ENCODE measurements around the gene DHX57.
"Not testable (repeated sequence)": the region's sequence is repeated elsewhere in the genome, so short reads cannot be mapped to it uniquely, and the experiment has no call there.

The DHX57 gene

DNA sequence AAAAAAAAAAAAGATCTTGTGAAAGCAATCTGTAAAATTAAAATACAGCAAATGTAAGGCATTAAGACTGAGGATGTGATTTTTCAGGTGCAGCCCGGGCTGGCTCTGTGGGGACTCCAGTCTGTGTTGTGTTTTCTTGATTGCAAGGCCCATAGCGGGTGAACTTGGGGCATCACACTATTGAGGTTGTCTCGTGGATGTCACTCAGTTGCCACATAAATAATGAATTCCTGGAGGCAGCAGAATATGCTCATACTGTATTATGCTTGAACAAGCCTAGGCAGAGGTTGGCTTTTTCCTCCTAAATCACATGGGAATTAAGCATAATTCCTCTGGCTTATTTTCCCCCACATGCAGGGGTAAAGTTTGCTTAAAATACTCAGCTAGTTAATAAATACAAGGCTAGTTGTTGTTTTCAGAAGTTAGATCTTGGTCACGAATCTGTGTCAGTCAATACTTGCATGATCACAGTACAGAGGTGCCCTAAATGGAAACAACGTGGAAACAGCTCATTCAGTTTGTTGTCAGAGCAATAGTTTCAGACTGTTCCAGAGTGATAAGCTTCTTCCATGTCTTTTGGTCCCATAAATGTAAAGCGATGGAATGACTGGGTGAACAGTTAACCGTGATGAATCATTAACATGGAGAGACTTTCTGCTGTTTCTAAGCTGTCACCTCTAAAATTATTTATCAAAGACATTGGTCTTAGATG is 81.3 kb downstream of the DHX57 start:
- DNase-seq (ENCODE audit: low read depth) = no peak

DNA sequence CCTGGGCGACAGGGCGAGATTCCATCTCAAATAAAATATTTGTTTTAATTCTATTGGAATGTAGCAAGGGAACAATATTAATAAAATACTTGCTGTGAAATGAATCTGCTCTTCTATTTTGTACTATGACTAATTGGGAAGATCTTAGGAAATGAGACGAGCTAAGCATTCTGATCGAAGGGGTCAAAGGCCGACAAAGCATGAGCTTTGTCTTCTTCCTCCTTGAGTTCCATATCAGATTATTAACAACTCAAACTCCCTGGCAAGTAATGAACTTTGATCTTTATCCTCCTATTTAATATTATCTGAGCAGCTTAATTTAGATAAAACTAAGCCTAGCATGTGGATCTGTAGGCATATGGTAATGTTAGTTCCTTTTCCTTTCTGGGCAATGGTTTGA is 82.2 kb downstream of the DHX57 start:
- no peak for DNase-seq (ENCODE audit: low read depth)

- no peak for DNase-seq (ENCODE audit: low read depth)
Observed at GRCh38 chr2:38792751-38793150, 83.0 kb downstream of the DHX57 start.

- not testable (repeated sequence) for DNase-seq (ENCODE audit: low read depth)
Observed at GRCh38 chr2:38792321-38792720, 83.4 kb downstream of the DHX57 start.

DNA sequence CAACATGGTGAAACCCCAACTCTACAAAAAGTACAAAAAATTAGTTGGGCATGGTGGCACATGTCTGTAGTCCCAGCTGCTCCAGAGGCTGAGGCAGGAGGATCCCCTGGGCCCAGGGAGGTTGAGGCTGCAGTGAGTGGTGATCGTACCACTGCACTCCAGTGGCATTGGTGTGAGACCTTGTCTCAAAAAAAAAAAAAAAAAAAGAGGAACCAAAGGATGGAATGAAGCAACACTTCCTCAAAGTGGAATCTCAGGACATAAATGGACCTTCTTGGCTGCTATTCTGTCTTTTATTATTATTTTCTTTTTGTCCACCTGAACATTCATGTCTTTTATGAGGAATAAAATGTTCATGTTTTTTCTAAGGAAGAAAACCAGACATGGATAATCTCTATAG is 84.0 kb downstream of the DHX57 start:
- no peak for DNase-seq (ENCODE audit: low read depth)

- no peak for DNase-seq (ENCODE audit: low read depth)
Observed at GRCh38 chr2:38789691-38790090, 86.0 kb downstream of the DHX57 start.

DNA sequence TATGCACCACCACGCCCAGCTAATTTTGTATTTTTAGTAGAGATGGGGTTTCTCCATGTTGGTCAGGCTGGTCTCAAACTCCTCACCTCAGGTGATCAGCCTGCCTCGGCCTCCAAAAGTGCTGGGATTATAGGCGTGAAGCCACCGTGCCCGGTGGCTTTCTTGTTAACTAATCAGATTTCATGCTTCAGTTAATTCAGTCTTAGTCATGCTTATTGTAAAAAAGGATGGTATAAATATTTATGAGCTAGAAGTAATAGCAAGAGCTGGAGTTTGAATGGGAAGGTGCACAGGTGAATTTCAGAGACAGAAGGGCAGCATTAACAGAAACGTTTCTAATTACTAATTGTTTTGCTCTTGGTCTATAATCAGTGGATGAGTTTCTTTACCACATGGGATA is 87.4 kb downstream of the DHX57 start:
- DNase-seq (ENCODE audit: low read depth) = no peak

DNA sequence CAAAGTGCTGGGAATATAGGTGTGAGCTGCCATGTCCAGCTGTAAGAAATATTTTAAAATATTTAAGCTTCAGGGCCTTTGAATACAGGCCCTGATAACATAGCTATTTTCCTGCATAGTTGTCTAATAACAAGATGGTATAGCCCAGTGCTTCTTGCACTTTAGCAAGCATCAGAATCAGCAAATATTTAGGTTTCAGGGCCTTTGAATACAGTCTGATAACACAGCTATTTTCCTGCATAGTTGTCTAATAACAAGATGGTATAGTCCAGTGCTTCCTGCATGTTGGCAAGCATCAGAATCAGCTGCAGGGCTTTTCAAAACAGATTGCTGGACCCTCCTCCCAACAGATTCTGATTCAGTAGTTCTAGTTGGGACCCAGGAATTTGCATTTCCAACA is 92.1 kb downstream of the DHX57 start:
- DNase-seq (ENCODE audit: low read depth) = no peak

- DNase-seq (ENCODE audit: low read depth) = no peak
Observed at GRCh38 chr2:38778687-38779082, 97.0 kb downstream of the DHX57 start.

DNA sequence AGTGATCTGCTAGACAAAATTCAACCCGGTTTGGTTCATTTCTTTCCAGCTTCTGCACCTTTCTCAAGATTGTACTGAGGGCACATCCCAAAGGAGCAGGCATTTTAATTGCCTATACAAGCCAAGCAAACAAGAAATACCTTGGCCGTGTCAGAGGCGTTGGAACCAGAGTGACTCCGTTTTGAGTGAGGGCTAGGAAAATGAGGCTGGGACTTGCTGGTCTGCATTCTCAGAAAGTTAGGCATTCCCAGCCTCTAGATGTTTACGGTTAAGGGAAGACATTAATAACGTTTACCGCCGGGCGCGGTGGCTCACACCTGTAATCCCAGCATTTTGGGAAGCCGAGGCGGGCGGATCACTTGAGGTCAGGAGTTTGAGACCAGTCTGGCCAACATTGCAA is 99.2 kb downstream of the DHX57 start:
- DNase-seq (ENCODE audit: low read depth) = no peak

GRCh38 chr2:38775921-38776225 is 99.9 kb downstream of the DHX57 start:
- DNase-seq (ENCODE audit: low read depth) = no peak

DNA sequence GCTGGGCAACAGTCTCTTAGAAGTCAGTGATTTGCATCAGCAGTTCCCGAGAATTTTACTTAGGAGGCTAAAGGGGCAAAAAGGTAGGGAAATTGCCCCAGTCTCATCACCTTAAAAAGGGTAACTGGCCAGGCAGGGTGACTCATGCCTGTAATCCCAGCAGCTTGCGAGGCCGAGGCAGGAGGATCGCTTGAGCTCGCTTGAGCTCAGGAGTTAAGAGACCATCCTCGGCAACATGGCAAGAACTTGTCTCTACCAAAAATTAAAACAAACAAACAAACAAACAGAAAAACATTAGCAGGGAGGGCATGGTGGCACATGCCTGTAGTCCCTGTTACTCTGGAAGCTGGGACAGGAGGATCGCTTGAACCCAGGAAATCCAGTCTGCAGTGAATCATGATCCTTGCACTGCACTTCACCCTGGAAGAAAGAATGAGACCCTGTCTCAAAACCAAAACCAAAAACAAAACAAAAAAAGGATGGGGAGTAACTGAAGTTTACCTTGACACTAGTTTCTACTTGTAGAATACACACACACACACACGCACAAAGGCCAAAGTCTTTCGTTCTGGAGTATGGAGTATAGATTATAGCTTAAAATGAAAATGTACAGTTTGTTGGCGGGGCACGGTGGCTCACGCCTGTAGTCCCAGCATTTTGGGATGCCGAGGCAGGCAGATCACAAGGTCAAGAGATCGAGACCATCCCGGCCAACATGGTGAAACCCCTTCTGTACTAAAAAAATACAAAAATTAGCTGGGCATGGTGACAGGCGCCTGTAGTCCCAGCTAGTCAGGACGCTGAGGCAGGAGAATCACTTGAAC is 100.4 kb downstream of the DHX57 start:
- DNase-seq (ENCODE audit: low read depth) = no peak

DNA sequence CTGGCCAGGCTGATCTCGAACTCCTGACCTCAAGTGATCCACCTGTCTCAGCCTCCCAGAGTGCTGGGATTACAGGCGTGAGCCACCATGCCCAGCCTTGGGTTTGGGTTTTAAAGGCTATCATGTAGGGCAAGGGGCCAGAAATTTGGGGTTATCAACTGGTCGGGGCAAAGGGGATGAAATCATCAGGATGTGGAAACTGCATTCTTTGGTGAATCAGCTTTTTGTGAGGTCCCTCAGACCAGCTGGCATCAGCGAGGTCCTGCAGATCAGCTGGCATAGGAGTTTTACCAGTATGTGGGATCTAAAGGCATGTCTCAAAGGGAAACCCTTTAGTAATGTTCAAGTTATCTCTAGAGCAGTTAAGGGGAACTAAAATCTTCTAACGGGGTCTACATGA is 104.1 kb downstream of the DHX57 start:
- no peak for DNase-seq (ENCODE audit: low read depth)

- DNase-seq (ENCODE audit: low read depth) = no peak
Observed at GRCh38 chr2:38765551-38765950, 110.2 kb downstream of the DHX57 start.

DNA sequence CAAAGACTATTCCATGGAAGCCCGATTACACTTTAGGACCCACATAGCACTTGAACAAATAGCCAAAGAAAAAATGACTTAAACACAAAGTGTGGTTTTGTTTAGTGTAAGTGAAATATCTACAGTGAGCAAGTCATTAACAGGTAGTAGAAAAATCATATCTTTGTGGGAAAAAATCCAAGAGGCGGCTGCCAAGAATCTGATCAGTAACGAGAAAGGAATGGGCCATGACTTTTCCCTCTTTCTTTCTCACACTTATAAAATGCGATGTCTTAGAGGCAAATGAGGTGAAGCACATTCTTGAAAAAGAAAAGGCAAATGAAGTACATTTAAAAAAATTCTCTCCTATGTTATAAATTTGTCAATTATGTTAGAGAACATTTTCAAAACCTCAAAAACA is 110.6 kb downstream of the DHX57 start:
- DNase-seq (ENCODE audit: low read depth) = no peak

- no peak for DNase-seq (ENCODE audit: low read depth)
Observed at GRCh38 chr2:38763728-38764127, 112.0 kb downstream of the DHX57 start.

DNA sequence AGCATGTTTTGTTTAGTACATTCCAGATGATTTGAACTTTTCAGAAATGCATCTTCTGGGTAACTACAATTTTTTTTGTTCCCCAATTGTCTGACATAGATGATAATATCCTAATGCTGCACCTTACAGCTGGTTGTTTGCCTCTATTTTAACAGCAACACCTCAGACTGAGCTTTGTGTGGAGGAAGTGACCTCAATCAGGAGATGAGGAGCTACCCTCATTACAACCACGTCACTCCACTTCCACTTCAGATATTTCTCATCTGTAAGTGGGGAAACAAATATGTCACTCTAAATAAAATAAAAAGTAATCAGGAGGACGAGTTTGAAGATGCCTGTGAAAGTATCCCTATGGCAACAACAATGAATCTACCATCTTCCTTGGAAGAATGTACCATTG is 112.5 kb downstream of the DHX57 start:
- no peak for DNase-seq (ENCODE audit: low read depth)

- DNase-seq (ENCODE audit: low read depth) = not testable (repeated sequence)
Observed at GRCh38 chr2:38755891-38756290, 119.8 kb downstream of the DHX57 start.

DNA sequence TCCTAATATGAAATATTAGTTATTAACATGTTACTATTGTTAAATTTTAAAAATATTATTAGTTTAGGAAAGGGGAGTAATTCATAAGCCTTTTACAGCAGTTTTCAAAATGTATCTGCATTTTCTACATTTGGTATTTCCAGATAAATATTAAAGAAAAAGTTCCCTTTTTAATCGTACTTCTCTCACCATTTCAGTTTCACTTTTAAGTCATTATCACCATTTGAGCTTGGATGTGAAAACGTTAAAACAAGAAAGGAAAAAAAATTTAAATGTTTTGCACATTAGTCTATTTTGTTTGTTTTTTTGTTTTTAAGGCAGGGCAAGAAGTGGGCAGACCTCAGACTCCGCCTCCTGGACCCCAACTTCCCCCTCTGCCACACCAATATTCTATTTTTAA is 121.2 kb downstream of the DHX57 start:
- no peak for DNase-seq (ENCODE audit: low read depth)

GRCh38 chr2:38754049-38754448 is 121.7 kb downstream of the DHX57 start:
- DNase-seq (ENCODE audit: low read depth) = no peak

GRCh38 chr2:38751596-38752410 is 123.9 kb downstream of the DHX57 start:
- DNase-seq (ENCODE audit: low read depth) = no peak

DNA sequence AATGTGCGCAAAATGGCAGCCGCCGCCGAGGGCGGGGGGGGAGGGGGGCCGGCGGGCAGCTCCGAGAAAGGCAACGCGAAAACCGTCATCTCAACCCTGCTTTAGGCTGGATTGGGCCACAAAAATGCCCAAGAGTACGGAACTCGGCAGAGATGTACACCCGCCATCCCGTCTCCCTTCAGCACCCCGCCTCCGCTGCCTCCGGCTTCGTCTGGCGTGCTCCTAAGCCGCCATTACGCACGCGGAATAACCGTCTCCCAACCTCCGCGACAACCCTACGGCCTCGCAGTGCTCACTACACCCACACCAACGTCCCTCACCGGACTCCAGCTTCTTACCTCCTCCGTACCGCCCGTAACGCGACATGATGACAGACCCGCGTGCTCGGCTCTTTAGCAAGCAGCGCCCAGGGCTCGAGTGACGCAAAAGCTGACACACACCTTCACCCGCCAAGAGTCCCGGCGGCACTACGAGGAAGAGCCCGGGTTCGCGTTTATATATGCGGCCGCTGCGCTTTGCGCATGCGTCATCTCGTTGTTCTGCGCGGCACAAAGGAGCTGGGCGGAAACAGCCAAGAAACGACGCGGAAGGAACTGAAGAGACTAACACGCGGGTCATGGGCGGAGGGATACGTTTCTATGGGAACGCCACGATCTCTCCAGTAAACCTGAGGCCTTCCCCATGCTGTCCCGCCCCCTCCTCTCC is 124.7 kb downstream of the DHX57 start, which contains the start of gene SRSF7:
TSS of gene SRSF7 (minus strand) at position 471 of the 705 bp plus-strand sequence. CDS start at position 366, 105 bp downstream.
- DNase-seq (ENCODE audit: low read depth) = peak; percentile 96
